Ectodermal cell (in vitro differentiated cells): ENCODE data around the gene PRELID2.

Experiments
- H3K27ac ChIP-seq: 2 replicates; pipeline ENCODE4 v1.7.0; 2013; ENCODE audit warnings: mild to moderate bottlenecking, low read depth, low read length; ENCODE audit not compliant: insufficient read depth, poor library complexity, severe bottlenecking
- H3K27me3 ChIP-seq: 2 replicates; pipeline ENCODE4 v1.7.0; 2013; ENCODE audit warnings: mild to moderate bottlenecking, low read length; ENCODE audit not compliant: insufficient read depth, control insufficient read depth, poor library complexity, severe bottlenecking
- H3K36me3 ChIP-seq: one replicate; pipeline ENCODE4 v1.7.0; 2013; ENCODE audit warnings: low read length; ENCODE audit not compliant: control insufficient read depth, insufficient read depth
- H3K4me1 ChIP-seq: one replicate; pipeline ENCODE4 v1.7.0; 2013; ENCODE audit warnings: low read length; ENCODE audit not compliant: control insufficient read depth, insufficient read depth
- H3K4me3 ChIP-seq: 2 replicates; pipeline ENCODE4 v1.7.0; 2013; ENCODE audit warnings: low read depth, low read length, control low read depth; ENCODE audit not compliant: insufficient read depth
- H3K9me3 ChIP-seq: 2 replicates; pipeline ENCODE4 v1.7.0; 2013; ENCODE audit warnings: mild to moderate bottlenecking, low read length, moderate library complexity; ENCODE audit not compliant: control insufficient read depth
- WGBS, 2 experiments: methylation state at CpG; one replicate each; pipeline ENCODE4 v1.1.7; 2013; ENCODE audit warnings: missing lambda C conversion rate in 2 of 2; 5-methylcytosine and 5-hydroxymethylcytosine counted together

The PRELID2 gene

DNA sequence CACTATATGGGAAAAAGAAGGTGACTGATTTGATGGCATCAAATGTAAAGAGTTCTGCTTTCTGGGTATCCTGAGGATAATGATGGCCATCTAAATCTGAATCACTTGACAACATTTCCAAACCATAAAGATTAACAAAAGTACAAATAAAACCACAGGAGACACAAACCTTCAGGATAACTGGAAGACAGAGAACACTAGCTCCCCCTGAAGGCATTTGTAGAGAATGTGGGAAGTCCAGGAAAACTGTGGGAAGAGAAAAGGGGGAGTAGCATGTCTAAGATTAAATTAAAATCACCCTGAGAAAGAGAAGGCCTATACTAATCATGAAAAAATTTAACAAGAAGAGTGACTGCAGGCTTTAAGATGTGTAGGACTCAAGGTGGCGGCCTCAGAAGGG lies 116.2 kb downstream of the PRELID2 start:
- H3K9me3 ChIP-seq: no peaks in the 10 kb centered on the region
- H3K4me1 ChIP-seq: no peaks in the 10 kb centered on the region
- H3K27ac ChIP-seq: no peak overlapping the region
- H3K4me3 ChIP-seq: no peak overlapping the region
- no peaks in the 10 kb centered on the region for H3K27me3 ChIP-seq
- 38 to 42% methylated on average over 1 of the region's 1 CpG for WGBS, 2 experiments
- H3K36me3 ChIP-seq: no peaks in the 10 kb centered on the region

DNA sequence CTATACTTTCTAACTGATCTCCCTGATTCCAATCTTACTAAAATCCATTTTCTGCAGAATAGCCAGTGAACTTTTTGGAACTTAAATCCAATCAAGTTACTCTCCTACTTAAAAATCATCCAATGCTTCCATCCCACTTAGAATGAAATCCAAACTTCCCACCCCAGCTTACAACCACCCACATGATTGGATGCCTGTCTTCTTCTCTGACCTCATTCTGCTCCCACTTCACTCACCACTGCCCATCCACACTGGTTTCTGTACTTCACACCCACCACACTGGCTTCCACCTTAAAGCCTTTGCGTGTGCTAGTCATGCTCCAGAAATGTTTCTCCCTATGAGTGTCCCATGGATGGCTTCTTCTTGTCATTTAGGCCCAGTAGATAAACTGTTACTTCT lies 119.7 kb downstream of the PRELID2 start:
- Histone ChIP-seq H3K9me3 (no peaks in the 10 kb centered on the region), H3K27ac (no peak overlapping the region), H3K4me1 (no peaks in the 10 kb centered on the region), H3K36me3 (no peaks in the 10 kb centered on the region), H3K27me3 (no peaks in the 10 kb centered on the region), H3K4me3 (no peak overlapping the region)
- WGBS, 2 experiments: 93 to 95% methylated on average over 1 of the region's 1 CpG

GRCh38 chr5:145712245-145712644 lies 122.9 kb downstream of the PRELID2 start:
- H3K4me3 ChIP-seq: no peak overlapping the region
- H3K4me1 ChIP-seq: no peaks in the 10 kb centered on the region
- H3K9me3 ChIP-seq: no peaks in the 10 kb centered on the region
- no peaks in the 10 kb centered on the region for H3K36me3 ChIP-seq
- 92 to 100% methylated on average over 1 of the region's 2 CpGs for WGBS, 2 experiments
- no peaks in the 10 kb centered on the region for H3K27me3 ChIP-seq
- no peak overlapping the region for H3K27ac ChIP-seq

GRCh38 chr5:145711417-145711816 lies 123.7 kb downstream of the PRELID2 start:
- 93 to 96% methylated on average over 3 of the region's 3 CpGs for WGBS, 2 experiments
- H3K27ac ChIP-seq: no peak overlapping the region
- H3K4me1 ChIP-seq: no peaks in the 10 kb centered on the region

More at GRCh38 chr5:145711417-145711816, 123.7 kb downstream of the PRELID2 start:
- H3K27me3 ChIP-seq: no peaks in the 10 kb centered on the region
- H3K36me3 ChIP-seq: no peaks in the 10 kb centered on the region
- H3K4me3 ChIP-seq: no peak overlapping the region
- no peaks in the 10 kb centered on the region for H3K9me3 ChIP-seq
